CD8-positive, alpha-beta memory T cell (primary cell): ENCODE measurements around the gene ARF1. TPM values are rescaled to one million over a fixed set of nuclear protein-coding genes. Genes with fewer than 3 reads are reported as not detected.

ENCODE experiments used
- CTCF ChIA-PET: fragments of 350-600 bp; sonication (Branson Sonifier 250); formaldehyde crosslinking; loops from one replicate; lab custom pipeline; 2021; ENCODE audit warnings: antibody characterized with exemption; lab: Charles Lee
- POLR2A ChIA-PET: fragments of 350-600 bp; sonication (Branson Sonifier 250); formaldehyde crosslinking; loops from one replicate; lab custom pipeline; 2021; ENCODE audit warnings: antibody characterized with exemption; lab: Charles Lee
- DNase-seq, 5 donors: peaks; one replicate each; pipeline versions ENCODE4 v3.0.0 to v3.0.0-alpha.2; 2020 to 2022; ENCODE audit warnings: mixed read lengths in 1 of 5
- H3K27ac ChIP-seq: one replicate; pipeline ENCODE4 v1.7.0; 2013; ENCODE audit warnings: low read depth, mild to moderate bottlenecking, low read length, moderate library complexity
- H3K27me3 ChIP-seq: 2 replicates; pipeline ENCODE4 v1.7.0; 2013; ENCODE audit warnings: low read length, mild to moderate bottlenecking; ENCODE audit not compliant: insufficient read depth, poor library complexity, severe bottlenecking
- H3K36me3 ChIP-seq: 2 replicates; pipeline ENCODE4 v1.7.0; 2013; ENCODE audit warnings: mild to moderate bottlenecking, low read length, moderate library complexity; ENCODE audit not compliant: insufficient read depth
- H3K4me1 ChIP-seq: 2 replicates; pipeline ENCODE4 v1.7.0; 2013; ENCODE audit warnings: mild to moderate bottlenecking, low read length, moderate library complexity; ENCODE audit not compliant: insufficient read depth
- H3K4me3 ChIP-seq: 2 replicates; pipeline ENCODE4 v1.7.0; 2013; ENCODE audit warnings: mild to moderate bottlenecking, low read length
- H3K9me3 ChIP-seq: 2 replicates; pipeline ENCODE4 v1.7.0; 2013; ENCODE audit warnings: mild to moderate bottlenecking, low read length
- H3K27ac Mint-ChIP-seq, 8 donors: one replicate each; pipeline ENCODE4 v1.8.0; 2020 to 2021; ENCODE audit warnings: mixed read lengths in 8 of 8, mild to moderate bottlenecking in 6 of 8, inconsistent platforms in 3 of 8, moderate library complexity in 3 of 8
- H3K27me3 Mint-ChIP-seq, 2 donors: one replicate each; pipeline ENCODE4 v1.8.0; 2020 to 2021; ENCODE audit warnings: mixed read lengths in 2 of 2, mild to moderate bottlenecking in 1 of 2, moderate library complexity in 1 of 2
- H3K36me3 Mint-ChIP-seq, 3 donors: one replicate each; pipeline ENCODE4 v1.8.0; 2020 to 2021; ENCODE audit warnings: mixed read lengths in 3 of 3, inconsistent platforms in 1 of 3, mild to moderate bottlenecking in 1 of 3
- H3K4me1 Mint-ChIP-seq, 3 donors: one replicate each; pipeline ENCODE4 v1.8.0; 2020 to 2021; ENCODE audit warnings: mixed read lengths in 3 of 3, inconsistent platforms in 1 of 3, mild to moderate bottlenecking in 1 of 3
- H3K4me3 Mint-ChIP-seq, 7 donors: one replicate each; pipeline ENCODE4 v1.8.0; 2020 to 2021; ENCODE audit warnings: mixed read lengths in 7 of 7, mild to moderate bottlenecking in 6 of 7, moderate library complexity in 4 of 7, inconsistent platforms in 2 of 7
- H3K9me3 Mint-ChIP-seq, 5 donors: one replicate each; pipeline ENCODE4 v1.8.0; 2020 to 2022; ENCODE audit warnings: mixed read lengths in 5 of 5, mild to moderate bottlenecking in 3 of 5, moderate library complexity in 2 of 5, inconsistent platforms in 1 of 5
- polyA plus RNA-seq: library from polyadenylated mRNA; unstranded; fragments of 300-500 nt; fragmentation: Illumina TruSeq; gene quantifications from one replicate; pipeline ENCODE4 v1.2.3, GENCODE V29; 2021
- total RNA-seq, 2 experiments: library from RNA; stranded (reverse); gene quantifications; one replicate each; pipeline ENCODE4 v1.2.3, GENCODE V29; 2021

ARF1 gene
- total and polyA plus RNA-seq, 3 experiments from 2014 or later = 379 to 569 (median 379) TPM

DNA sequence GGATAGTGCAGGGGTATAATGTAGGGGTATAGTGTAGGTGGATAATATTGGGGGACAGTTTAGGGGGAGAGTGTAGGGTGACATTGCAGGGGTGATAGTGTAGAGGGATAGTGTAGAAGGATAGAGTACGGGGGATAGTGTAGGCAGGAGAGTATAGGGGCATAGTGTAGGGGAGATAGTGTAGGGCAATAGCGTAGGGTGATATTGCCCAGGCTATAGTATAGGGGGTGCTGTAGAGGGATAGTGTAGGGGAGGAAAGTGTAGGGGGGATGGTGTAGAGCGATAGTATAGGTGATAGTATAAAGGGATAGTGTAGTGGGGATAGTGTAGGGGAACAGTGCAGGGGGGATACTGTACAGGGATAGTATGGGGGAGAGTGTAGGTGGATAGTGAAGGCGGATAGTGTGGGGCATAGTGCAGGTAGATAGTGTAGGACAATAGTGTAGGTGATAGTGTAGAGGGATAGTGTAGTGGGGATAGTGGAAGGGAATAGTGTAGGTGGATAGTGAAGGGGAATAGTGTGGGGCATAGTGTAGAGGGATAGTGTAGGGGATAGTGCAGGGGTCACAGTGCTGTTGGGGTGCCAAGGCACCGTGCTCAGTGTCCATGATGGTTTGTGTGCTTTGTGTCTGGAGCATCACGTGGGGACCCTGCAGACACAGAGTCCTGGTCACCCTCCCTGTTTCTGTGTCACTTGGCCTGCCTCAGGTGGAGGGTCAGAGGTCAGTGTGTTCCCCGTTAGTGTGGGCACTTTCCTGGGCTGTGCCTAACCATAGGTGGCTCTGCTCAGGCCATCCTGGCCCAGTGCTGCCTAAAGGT, 10.5 kb upstream of the ARF1 start:
- peaks cover 5% of the 10 kb centered on the region for H3K27me3 ChIP-seq
- H3K9me3 ChIP-seq = no peaks in the 10 kb centered on the region
- H3K4me1 ChIP-seq = no peaks in the 10 kb centered on the region
- POLR2A ChIA-PET = no interaction called here
- no peaks in the 10 kb centered on the region for H3K36me3 Mint-ChIP-seq
- no peak overlapping the region for H3K4me3 ChIP-seq
- no peak overlapping the region for H3K27ac Mint-ChIP-seq
- H3K9me3 Mint-ChIP-seq = no peaks in the 10 kb centered on the region
- peaks cover 0 to 2% of the 10 kb centered on the region in 2 donors for H3K27me3 Mint-ChIP-seq
- no peak overlapping the region for H3K27ac ChIP-seq
- no peaks in the 10 kb centered on the region for H3K36me3 ChIP-seq
- DNase-seq = no peak
- CTCF ChIA-PET = no interaction called here
- peaks cover 0 to 11% (median 2%) of the 10 kb centered on the region in 3 donors for H3K4me1 Mint-ChIP-seq
- no peak overlapping the region for H3K4me3 Mint-ChIP-seq

DNA sequence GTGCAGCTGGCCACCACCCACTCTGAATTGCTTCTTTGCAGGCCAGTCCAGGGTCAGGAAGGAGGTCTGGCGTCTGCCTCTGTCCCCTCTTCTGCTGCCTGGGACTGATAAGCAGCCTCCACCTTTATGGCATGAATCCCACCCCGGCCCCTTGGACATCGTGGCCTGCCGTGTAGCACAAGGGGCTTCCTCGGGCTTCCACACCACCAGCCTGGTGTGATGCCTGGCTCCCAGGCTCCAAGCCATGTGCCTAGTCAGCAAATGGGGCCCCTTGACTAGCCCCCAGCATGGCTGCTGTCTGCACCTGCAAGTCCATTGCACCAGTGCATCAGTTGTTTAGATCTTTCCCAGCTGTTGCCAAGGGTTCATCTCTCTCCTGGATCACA, 9.9 kb upstream of the ARF1 start:
- Mint-ChIP-seq H3K27ac (no peak overlapping the region), H3K27me3 (no peaks in the 10 kb centered on the region), H3K36me3 (no peaks in the 10 kb centered on the region), H3K9me3 (no peaks in the 10 kb centered on the region), H3K4me3 (no peak overlapping the region), H3K4me1 (peaks cover 0 to 14% (median 4%) of the 10 kb centered on the region in 3 donors)
- Histone ChIP-seq H3K36me3 (no peaks in the 10 kb centered on the region), H3K27me3 (no peaks in the 10 kb centered on the region), H3K4me3 (no peak overlapping the region), H3K9me3 (no peaks in the 10 kb centered on the region), H3K27ac (no peak overlapping the region), H3K4me1 (no peaks in the 10 kb centered on the region)
- POLR2A ChIA-PET = no interaction called here
- CTCF ChIA-PET = no interaction called here
- DNase-seq = peak in 1 of 5 donors; percentile 37

DNA sequence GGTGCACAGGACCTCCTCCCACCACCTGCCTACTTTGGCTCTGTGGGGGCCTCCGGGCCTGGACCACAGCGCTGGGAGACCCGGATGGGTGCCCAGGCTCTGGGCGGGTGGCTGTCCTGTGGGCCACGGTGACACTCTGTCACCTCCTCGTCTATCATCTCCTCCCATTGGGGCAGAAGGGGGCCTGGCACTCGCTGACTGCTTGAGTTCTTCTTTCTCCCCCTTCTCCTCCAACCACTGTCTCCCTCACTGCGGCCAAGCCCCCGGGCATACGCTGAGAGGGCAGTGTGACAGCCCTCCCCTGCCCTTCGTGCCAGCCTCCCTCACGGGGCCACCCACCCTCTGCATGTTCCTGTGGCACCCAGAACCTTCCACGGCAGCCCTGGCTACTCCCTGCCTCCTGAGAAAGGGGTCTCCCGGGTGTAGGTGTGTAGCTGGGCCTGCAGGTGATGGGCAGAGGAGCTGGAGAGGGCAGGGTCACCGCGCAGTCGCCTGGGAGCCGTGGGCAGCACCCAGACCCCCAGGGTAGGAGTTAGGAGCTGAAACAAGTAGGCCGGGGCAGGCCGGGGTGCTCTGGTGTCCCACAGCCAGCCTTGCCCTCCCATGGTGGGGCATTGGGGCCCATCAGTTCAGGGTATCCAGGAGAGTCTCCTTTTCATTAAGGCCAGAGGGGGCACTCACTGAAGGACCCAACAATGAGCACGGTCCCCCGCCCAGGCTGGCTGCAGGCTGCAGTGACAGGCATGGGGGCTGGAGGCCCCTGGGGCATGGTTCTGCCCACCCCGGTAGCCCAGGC, 9.2 kb upstream of the ARF1 start:
- Histone ChIP-seq H3K4me3 (no peak overlapping the region), H3K27me3 (no peaks in the 10 kb centered on the region), H3K9me3 (no peaks in the 10 kb centered on the region), H3K36me3 (no peaks in the 10 kb centered on the region), H3K27ac (no peak overlapping the region), H3K4me1 (no peaks in the 10 kb centered on the region)
- no peaks in the 10 kb centered on the region for H3K36me3 Mint-ChIP-seq
- POLR2A ChIA-PET = no interaction called here
- peak in 1 of 5 donors; percentile 21 for DNase-seq
- H3K9me3 Mint-ChIP-seq = no peaks in the 10 kb centered on the region
- H3K4me1 Mint-ChIP-seq = peaks cover 0 to 18% (median 4%) of the 10 kb centered on the region in 3 donors
- CTCF ChIA-PET = no interaction called here
- no peak overlapping the region for H3K4me3 Mint-ChIP-seq
- no peaks in the 10 kb centered on the region for H3K27me3 Mint-ChIP-seq
- H3K27ac Mint-ChIP-seq = no peak overlapping the region

DNA sequence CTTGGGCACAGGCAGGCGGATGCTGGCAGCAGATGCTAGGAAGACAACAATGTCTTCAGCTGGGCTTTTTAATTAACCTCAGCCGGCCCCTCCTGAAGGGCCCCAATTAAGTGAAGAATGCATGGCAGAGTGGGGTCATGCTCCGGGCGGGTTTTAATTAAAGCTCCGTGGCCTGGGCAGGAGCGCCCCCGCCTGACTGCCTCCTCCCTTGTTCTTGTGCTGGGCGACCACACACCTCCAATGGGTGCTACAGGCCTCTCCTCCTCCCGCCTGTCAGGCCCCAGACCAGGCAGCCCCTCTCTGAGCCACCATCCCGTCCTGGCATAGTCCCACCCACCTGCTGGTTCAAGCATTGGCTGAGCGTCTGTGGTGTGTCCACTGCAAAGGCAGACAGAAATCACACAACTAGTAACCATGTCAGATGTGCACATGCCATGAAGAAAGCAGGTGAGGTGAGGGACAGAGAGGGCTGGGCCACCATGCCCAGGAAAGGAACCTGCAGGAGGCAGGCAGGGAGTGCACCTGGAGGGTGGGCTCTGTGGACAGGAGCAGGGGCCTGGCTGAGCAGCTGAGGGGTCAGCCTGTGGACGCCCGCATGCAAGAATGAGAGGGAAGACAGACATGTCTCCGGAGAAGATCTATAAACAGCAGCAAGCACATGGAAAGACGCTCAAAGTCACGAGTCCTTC, 8.5 kb upstream of the ARF1 start:
- Mint-ChIP-seq H3K9me3 (no peaks in the 10 kb centered on the region), H3K27me3 (no peaks in the 10 kb centered on the region), H3K4me1 (peaks cover 0 to 22% (median 4%) of the 10 kb centered on the region in 3 donors), H3K36me3 (no peaks in the 10 kb centered on the region), H3K27ac (peak overlapping the region in 1 of 8 donors; percentile 15), H3K4me3 (no peak overlapping the region)
- Histone ChIP-seq H3K4me3 (no peak overlapping the region), H3K36me3 (no peaks in the 10 kb centered on the region), H3K27ac (no peak overlapping the region), H3K9me3 (no peaks in the 10 kb centered on the region), H3K27me3 (no peaks in the 10 kb centered on the region), H3K4me1 (no peaks in the 10 kb centered on the region)
- peak in 1 of 5 donors; percentile 37 for DNase-seq
- POLR2A ChIA-PET = no interaction called here
- CTCF ChIA-PET = no interaction called here

DNA sequence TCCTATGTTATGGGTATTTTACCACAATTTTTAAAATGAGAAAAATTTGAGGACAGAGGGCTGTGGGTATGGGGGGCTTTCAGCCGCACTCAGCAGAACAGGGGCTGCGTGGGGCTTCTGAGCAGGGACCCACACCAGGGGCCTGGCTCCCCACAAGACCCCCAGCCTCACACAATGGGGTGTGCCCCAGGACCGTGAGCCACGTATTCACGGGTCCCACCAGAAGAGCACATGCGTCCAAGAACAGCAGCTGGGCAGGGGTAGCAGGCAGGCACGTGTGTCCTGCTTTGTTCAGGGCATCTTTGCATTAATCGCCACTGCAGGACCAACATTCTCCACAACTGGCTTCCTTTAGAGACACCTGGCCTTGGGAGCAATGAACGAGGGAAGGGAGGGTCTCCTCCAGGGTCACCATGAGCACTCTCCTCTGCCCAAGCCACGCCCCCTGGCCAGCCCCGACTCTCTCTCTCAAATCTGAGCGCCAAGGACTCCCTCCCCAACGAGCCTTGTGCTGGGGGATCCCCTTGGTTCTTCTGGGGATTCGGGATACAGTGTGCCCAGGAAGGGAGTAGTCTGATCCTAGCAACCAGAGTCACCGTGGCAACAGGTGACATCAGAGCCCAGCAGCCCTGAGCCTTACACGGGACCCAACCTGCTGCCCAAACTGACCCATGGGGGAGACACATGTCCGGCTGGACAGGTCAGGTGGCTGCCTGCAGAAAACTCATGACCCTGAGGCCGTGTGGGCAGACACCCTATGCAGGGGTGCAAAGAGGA, 7.4 kb upstream of the ARF1 start:
- no peaks in the 10 kb centered on the region for H3K9me3 ChIP-seq
- Mint-ChIP-seq H3K27me3 (no peaks in the 10 kb centered on the region), H3K9me3 (no peaks in the 10 kb centered on the region), H3K27ac (no peak overlapping the region), H3K36me3 (no peaks in the 10 kb centered on the region), H3K4me1 (peaks cover 0 to 28% (median 7%) of the 10 kb centered on the region in 3 donors), H3K4me3 (no peak overlapping the region)
- DNase-seq = peak in 1 of 5 donors; percentile 43
- no peaks in the 10 kb centered on the region for H3K27me3 ChIP-seq
- no peaks in the 10 kb centered on the region for H3K36me3 ChIP-seq
- CTCF ChIA-PET = no interaction called here
- no peaks in the 10 kb centered on the region for H3K4me1 ChIP-seq
- no peak overlapping the region for H3K27ac ChIP-seq
- H3K4me3 ChIP-seq = no peak overlapping the region
- POLR2A ChIA-PET = interaction anchor here (0.6 kb wide), 1 partner anchor 390 kb away, joined by 3 read pairs; no protein-coding TSS in a partner anchor

DNA sequence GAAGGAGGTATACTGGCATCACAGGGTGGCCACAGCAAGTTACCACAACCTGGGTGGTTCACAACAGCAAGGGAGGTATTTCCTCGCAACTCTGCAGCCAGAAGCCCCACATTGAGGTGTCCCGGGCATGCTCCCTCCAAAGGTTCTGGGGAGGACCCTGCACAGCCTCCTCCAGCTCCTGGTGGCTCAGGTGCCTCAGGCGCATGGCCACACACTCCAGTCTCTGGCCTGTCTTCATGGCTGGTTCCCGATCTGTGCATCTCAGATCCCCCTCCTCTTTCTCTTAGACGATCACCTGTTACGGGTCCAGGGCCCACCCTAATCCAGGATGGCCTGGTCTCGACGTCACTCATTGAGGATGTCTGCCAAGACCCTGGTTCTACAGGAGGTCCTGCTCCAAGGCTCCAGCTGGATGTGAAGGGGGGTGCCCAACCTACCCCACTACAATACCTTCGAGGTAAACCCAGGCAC, 6.7 kb upstream of the ARF1 start:
- DNase-seq = peak in 1 of 5 donors; percentile 30
- Histone ChIP-seq H3K9me3 (no peaks in the 10 kb centered on the region), H3K4me1 (no peaks in the 10 kb centered on the region), H3K36me3 (no peaks in the 10 kb centered on the region), H3K4me3 (no peak overlapping the region), H3K27me3 (no peaks in the 10 kb centered on the region), H3K27ac (no peak overlapping the region)
- Mint-ChIP-seq H3K27me3 (no peaks in the 10 kb centered on the region), H3K9me3 (no peaks in the 10 kb centered on the region), H3K27ac (peak overlapping the region in 2 of 8 donors; percentile 13 to 85), H3K4me1 (peaks cover 0 to 31% (median 7%) of the 10 kb centered on the region in 3 donors), H3K36me3 (no peaks in the 10 kb centered on the region), H3K4me3 (no peak overlapping the region)
- ChIA-PET POLR2A (no interaction called here), CTCF (no interaction called here)

DNA sequence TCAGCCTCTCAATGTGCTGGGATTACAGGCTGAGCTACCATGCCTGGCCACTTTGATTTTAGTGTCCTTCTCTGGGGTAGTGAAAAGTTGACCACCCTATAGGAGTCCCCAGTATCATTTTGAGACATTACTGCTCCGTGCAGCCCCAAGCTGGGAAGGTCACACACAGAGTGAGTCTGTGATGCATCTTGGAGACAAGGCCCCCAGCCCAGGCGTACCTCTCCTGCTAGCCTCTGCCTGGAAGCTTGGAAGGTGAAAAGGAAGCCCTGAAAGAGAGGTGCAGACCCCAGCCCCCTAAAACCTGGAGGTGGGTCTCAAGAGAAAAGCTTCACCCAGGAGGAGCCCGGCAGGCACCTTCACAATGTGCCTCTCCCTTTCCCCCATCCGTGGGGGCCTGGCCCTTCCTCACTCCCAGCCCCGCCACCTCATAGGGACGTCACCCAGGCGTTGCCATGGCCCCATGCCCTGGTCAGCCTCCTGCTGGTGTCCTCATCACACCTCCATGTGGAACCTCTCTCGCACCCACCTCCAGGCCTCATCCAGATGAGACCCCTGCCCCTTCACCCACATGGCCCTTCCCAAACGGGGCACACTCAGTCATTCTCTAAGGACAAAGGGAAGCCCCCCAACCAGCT, 5.6 kb upstream of the ARF1 start:
- H3K27me3 ChIP-seq = no peaks in the 10 kb centered on the region
- peak overlapping the region in 3 of 8 donors; percentile 3 to 14 (median 9) for H3K27ac Mint-ChIP-seq
- peaks cover 7% of the 10 kb centered on the region for H3K4me1 ChIP-seq
- no peak overlapping the region for H3K27ac ChIP-seq
- H3K4me3 Mint-ChIP-seq = peak overlapping the region in 1 of 7 donors; percentile 27
- H3K27me3 Mint-ChIP-seq = no peaks in the 10 kb centered on the region
- no peak overlapping the region for H3K4me3 ChIP-seq
- H3K4me1 Mint-ChIP-seq = peaks cover 8 to 38% (median 13%) of the 10 kb centered on the region in 3 donors
- H3K9me3 Mint-ChIP-seq = no peaks in the 10 kb centered on the region
- no peaks in the 10 kb centered on the region for H3K36me3 Mint-ChIP-seq
- H3K9me3 ChIP-seq = no peaks in the 10 kb centered on the region
- no peaks in the 10 kb centered on the region for H3K36me3 ChIP-seq
- CTCF ChIA-PET = no interaction called here
- POLR2A ChIA-PET = no interaction called here
- DNase-seq = peak in 1 of 5 donors; percentile 35
